GM12875 (cell line): ENCODE measurements around the gene TCIRG1.

Experiments
- H3K4me3 ChIP-seq: one replicate; pipeline ENCODE4 v1.5.1; 2011; ENCODE audit warnings: low read depth, low read length, control low read depth
- CTCF ChIP-seq: IDR thresholded peaks from 2 replicates; pipeline ENCODE4 v1.5.1; 2011; ENCODE audit warnings: low read depth, mild to moderate bottlenecking, control low read depth, inconsistent platforms, low read length, moderate library complexity, borderline replicate concordance; ENCODE audit not compliant: insufficient read depth

Gene TCIRG1

GRCh38 chr11:68026391-68027105, 12.3 kb upstream of the TCIRG1 start:
- H3K4me3 ChIP-seq = no peak overlapping the region

GRCh38 chr11:68027667-68028066, 11.2 kb upstream of the TCIRG1 start:
- TF ChIP-seq CTCF = no peak
- H3K4me3 ChIP-seq = no peak overlapping the region

More at GRCh38 chr11:68026391-68027105, 12.3 kb upstream of the TCIRG1 start:
- TF ChIP-seq CTCF = no peak

GRCh38 chr11:68028802-68029545, 9.9 kb upstream of the TCIRG1 start:
- H3K4me3 ChIP-seq = no peak overlapping the region
- no peak for TF ChIP-seq CTCF

- no peak for TF ChIP-seq CTCF
- peak within 1 kb of the TSS; percentile 84 for H3K4me3 ChIP-seq
Measured at GRCh38 chr11:68030318-68031143, 8.3 kb upstream of the TCIRG1 start, which contains the start of gene NDUFS8. Gene NDUFS8, plus strand, starts transcription at chr11:68030681. Its CDS starts 1,471 bp downstream, at chr11:68032152.

GRCh38 chr11:68031144-68031464, 7.7 kb upstream of the TCIRG1 start:
- peak overlapping the region; percentile 84 for H3K4me3 ChIP-seq
- no peak for TF ChIP-seq CTCF

GRCh38 chr11:68032003-68032402, 6.8 kb upstream of the TCIRG1 start:
- TF ChIP-seq CTCF = no peak
- H3K4me3 ChIP-seq = no peak overlapping the region
